Measurements from ENCODE around the gene RAB21.

Gene RAB21

GRCh38 chr12:71849109-71849851, 94.6 kb downstream of the RAB21 start:
- TF ChIP-seq, protein P1, sequence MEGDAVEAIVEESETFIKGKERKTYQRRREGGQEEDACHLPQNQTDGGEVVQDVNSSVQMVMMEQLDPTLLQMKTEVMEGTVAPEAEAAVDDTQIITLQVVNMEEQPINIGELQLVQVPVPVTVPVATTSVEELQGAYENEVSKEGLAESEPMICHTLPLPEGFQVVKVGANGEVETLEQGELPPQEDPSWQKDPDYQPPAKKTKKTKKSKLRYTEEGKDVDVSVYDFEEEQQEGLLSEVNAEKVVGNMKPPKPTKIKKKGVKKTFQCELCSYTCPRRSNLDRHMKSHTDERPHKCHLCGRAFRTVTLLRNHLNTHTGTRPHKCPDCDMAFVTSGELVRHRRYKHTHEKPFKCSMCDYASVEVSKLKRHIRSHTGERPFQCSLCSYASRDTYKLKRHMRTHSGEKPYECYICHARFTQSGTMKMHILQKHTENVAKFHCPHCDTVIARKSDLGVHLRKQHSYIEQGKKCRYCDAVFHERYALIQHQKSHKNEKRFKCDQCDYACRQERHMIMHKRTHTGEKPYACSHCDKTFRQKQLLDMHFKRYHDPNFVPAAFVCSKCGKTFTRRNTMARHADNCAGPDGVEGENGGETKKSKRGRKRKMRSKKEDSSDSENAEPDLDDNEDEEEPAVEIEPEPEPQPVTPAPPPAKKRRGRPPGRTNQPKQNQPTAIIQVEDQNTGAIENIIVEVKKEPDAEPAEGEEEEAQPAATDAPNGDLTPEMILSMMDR (IDR thresholded peaks at IDR 0.05; ENCODE audit: insufficient read depth, low read depth, low read length, missing control alignments): no peak
- no peak for DNase-seq (ENCODE audit: low read depth)
- no peak overlapping the region for H3K4me3 ChIP-seq (ENCODE audit: low read length)

All from epithelial cell of esophagus (primary cell).